Esophagus muscularis mucosa (tissue), 4 donors: Measurements from ENCODE around the gene WEE2. TPM values are rescaled to one million over a fixed set of nuclear protein-coding genes. Genes with fewer than 3 reads are reported as not detected.

ENCODE experiments used
- DNase-seq: peaks from one replicate; pipeline ENCODE4 v3.0.0-alpha.2; 2017; ENCODE audit errors: extremely low spot score
- H3K27ac ChIP-seq, 4 donors: fragments of 200-600 bp; sonication (generic); replicated peaks in 1 of 4; 1 replicate in 3 of 4; 2 replicates in 1 of 4; pipeline ENCODE4 v1.5.1; 2016 to 2019; ENCODE audit warnings: mild to moderate bottlenecking in 1 of 4
- H3K27me3 ChIP-seq, 4 donors: fragments of 200-600 bp; sonication (generic); one replicate each; pipeline versions ENCODE4 v1.5.1 to v1.6.0; 2016 to 2019
- H3K36me3 ChIP-seq, 4 donors: fragments of 200-600 bp; sonication (generic); one replicate each; pipeline ENCODE4 v1.5.1; 2016 to 2019
- H3K4me1 ChIP-seq, 4 donors: fragments of 200-600 bp; sonication (generic); one replicate each; pipeline ENCODE4 v1.5.1; 2016 to 2019
- H3K4me3 ChIP-seq, 4 donors: fragments of 200-600 bp; sonication (generic); 1 replicate in 2 of 4; 2 replicates in 2 of 4; pipeline ENCODE4 v1.5.1; 2016 to 2019; ENCODE audit warnings: mild to moderate bottlenecking in 4 of 4, moderate library complexity in 1 of 4
- H3K9me3 ChIP-seq, 4 donors: fragments of 200-600 bp; sonication (generic); 1 replicate in 3 of 4; 2 replicates in 1 of 4; pipeline ENCODE4 v1.5.1; 2016 to 2019
- EP300 ChIP-seq: sonication (generic); formaldehyde crosslinking; IDR thresholded peaks from one replicate; pipeline ENCODE4 v1.6.1; 2017; ENCODE audit warnings: antibody characterized with exemption
- POLR2A ChIP-seq: fragments of 450-650 bp; IDR thresholded peaks from one replicate; pipeline ENCODE4 v1.6.1; 2017; ENCODE audit warnings: antibody characterized with exemption, moderate library complexity, mild to moderate bottlenecking, low read depth
- POLR2AphosphoS5 ChIP-seq, 2 donors: sonication (generic); formaldehyde crosslinking; IDR thresholded peaks; one replicate each; pipeline ENCODE4 v1.6.1; 2017; ENCODE audit warnings: antibody characterized with exemption in 2 of 2
- WGBS: methylation state at CpG from one replicate; pipeline ENCODE4 v1.1.5; 2018; 5-methylcytosine and 5-hydroxymethylcytosine counted together
- intact Hi-C: fragments of 100-400 bp; cut with DNase I; formaldehyde crosslinking; loops from one replicate; pipeline ENCODE4 v1.15.1; 2023
- total RNA-seq, 4 donors: library from RNA; depleted of rRNA; stranded (reverse); fragments of >200 nt; gene quantifications; one replicate each; pipeline versions ENCODE4 v1.1.0 to v1.2.1, GENCODE V29; 2016
- TF ChIP-seq, protein P1 (sequence below), 3 experiments: fragments of 200-600 bp in 2 of 3; fragments of 450-650 bp in 1 of 3; sonication (generic) in 2 of 3; IDR thresholded peaks; one replicate each; pipeline ENCODE4 v1.5.1; 2017 to 2019; ENCODE audit warnings: antibody characterized with exemption in 3 of 3, mild to moderate bottlenecking in 2 of 3, moderate library complexity in 1 of 3

The WEE2 gene
- total RNA-seq, 4 donors from 2014 or later: not detected

DNA sequence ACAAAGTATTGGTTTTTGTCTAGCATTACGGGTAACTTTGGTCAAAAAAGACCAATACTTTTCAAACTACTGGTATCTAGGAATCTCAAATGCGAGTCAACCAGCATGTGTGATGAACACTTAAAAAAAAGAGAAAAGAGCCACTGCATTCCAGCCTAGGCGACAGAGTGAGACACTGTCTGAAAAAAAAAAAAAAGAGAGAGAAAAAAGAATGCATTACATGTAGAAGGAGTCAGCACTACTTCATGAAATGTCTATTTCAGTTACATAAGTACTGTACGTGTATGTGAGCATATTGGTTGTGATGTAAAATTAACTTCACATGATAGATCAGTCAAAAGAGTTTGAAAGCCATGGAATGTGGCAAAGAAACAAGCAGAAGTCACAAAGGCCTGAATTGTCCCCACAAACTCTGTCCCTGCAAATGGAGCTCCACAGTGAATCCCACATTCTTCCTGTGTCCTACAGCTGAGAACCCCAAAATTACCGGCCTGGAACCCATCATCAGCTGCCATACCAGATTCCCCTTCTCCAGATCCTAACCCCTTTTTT lies 7.8 kb upstream of the WEE2 start:
- TF ChIP-seq EP300: no peak
- peak overlapping the region; percentile 76 to 98 (median 90) for H3K4me3 ChIP-seq
- intact Hi-C loops: loop anchor here (5.0 kb wide), 1 partner anchor 37 kb away; the partner anchor contains the start of gene SSBP1
- H3K36me3 ChIP-seq: no peaks in the 10 kb centered on the region
- DNase-seq: no peak
- no peaks in the 10 kb centered on the region for H3K9me3 ChIP-seq
- H3K4me1 ChIP-seq: peaks cover 28 to 66% (median 55%) of the 10 kb centered on the region in 4 donors
- no peaks in the 10 kb centered on the region for H3K27me3 ChIP-seq
- peak overlapping the region; percentile 86 to 90 (median 89) for H3K27ac ChIP-seq
- WGBS: 65% methylated on average over 5 of the region's 5 CpGs

DNA sequence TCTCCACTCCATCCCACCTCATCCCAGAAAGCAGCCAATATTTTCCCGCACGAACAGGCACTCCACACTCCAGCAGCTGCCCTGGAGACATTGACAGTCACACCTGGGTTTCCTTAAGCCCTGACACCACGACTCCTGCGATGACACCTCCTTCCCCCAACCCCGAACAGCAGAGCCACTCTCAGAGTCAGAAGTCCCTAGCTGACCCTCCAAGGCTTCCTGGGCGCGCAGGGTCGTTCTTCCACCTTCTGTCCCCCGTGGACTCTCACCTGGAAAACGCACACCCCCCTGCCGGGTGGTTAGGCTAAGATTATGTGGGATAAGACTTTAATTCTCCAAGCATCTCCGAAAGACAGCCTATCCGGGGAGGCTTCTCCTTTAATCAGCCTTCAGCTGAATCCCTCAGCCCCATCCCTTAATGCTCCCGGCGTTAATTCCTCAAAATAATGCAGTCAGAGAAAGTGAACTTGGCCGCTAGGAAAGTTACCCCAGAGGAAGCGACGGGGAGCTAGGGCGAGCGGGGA lies 7.2 kb upstream of the WEE2 start:
- Histone ChIP-seq H3K27ac (peak overlapping the region; percentile 86 to 90 (median 89)), H3K36me3 (no peaks in the 10 kb centered on the region), H3K4me3 (peak overlapping the region; percentile 76 to 98 (median 90)), H3K4me1 (peaks cover 24 to 62% (median 51%) of the 10 kb centered on the region in 4 donors), H3K9me3 (no peaks in the 10 kb centered on the region), H3K27me3 (no peaks in the 10 kb centered on the region)
- TF ChIP-seq POLR2AphosphoS5 (IDR thresholded peaks at IDR 0.05) (no peak), POLR2A (no peak), EP300 (no peak)
- TF ChIP-seq, protein P1, sequence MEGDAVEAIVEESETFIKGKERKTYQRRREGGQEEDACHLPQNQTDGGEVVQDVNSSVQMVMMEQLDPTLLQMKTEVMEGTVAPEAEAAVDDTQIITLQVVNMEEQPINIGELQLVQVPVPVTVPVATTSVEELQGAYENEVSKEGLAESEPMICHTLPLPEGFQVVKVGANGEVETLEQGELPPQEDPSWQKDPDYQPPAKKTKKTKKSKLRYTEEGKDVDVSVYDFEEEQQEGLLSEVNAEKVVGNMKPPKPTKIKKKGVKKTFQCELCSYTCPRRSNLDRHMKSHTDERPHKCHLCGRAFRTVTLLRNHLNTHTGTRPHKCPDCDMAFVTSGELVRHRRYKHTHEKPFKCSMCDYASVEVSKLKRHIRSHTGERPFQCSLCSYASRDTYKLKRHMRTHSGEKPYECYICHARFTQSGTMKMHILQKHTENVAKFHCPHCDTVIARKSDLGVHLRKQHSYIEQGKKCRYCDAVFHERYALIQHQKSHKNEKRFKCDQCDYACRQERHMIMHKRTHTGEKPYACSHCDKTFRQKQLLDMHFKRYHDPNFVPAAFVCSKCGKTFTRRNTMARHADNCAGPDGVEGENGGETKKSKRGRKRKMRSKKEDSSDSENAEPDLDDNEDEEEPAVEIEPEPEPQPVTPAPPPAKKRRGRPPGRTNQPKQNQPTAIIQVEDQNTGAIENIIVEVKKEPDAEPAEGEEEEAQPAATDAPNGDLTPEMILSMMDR (IDR thresholded peaks at IDR 0.05): no peak
- whole genome bisulfite sequencing: 22% methylated on average over 11 of the region's 20 CpGs
- DNase-seq: no peak
- intact Hi-C loops: loop anchor here (5.0 kb wide), 1 partner anchor 36 kb away; the partner anchor contains the start of gene SSBP1

DNA sequence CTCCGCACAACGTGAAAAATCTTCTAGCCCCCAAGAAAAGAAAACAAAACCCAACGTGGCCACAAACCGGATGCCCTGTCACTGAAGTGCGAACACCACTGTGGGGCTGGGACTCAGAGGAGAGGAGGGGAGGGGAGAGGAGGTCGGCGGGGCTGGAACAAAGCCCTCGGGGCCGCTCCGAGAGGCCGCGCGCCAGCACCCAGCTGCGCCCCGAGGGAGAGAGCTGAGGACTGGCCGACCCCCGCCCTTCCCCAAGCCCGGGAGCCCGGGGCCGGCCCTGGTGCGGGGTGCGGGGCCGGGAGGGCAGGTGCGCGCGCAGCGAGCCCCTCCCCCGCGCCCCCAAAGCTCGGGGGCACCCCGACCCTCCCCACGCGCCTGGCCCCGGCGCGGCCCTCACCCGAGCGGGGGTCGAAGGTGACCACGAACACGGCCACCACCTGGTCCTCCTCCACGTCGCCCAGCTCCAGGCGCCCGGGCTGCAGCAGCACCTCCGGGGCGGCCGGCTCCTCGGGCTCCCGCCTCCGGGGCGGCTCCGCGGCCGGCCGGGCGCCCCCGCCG lies 6.6 kb upstream of the WEE2 start:
- H3K4me1 ChIP-seq: peaks cover 21 to 55% (median 45%) of the 10 kb centered on the region in 4 donors
- intact Hi-C loops: loop anchor here (5.0 kb wide), 1 partner anchor 36 kb away; the partner anchor contains the start of gene SSBP1
- WGBS: 0% methylated on average over 5 of the region's 59 CpGs
- peak overlapping the region; percentile 86 to 90 (median 89) for H3K27ac ChIP-seq
- no peaks in the 10 kb centered on the region for H3K36me3 ChIP-seq
- H3K9me3 ChIP-seq: no peaks in the 10 kb centered on the region
- H3K4me3 ChIP-seq: peak overlapping the region; percentile 76 to 98 (median 90)
- DNase-seq: no peak
- H3K27me3 ChIP-seq: no peaks in the 10 kb centered on the region
- TF ChIP-seq, protein P1 (IDR thresholded peaks at IDR 0.05): no peak
- TF ChIP-seq POLR2A (no peak), POLR2AphosphoS5 (IDR thresholded peaks at IDR 0.05) (no peak), EP300 (no peak)

DNA sequence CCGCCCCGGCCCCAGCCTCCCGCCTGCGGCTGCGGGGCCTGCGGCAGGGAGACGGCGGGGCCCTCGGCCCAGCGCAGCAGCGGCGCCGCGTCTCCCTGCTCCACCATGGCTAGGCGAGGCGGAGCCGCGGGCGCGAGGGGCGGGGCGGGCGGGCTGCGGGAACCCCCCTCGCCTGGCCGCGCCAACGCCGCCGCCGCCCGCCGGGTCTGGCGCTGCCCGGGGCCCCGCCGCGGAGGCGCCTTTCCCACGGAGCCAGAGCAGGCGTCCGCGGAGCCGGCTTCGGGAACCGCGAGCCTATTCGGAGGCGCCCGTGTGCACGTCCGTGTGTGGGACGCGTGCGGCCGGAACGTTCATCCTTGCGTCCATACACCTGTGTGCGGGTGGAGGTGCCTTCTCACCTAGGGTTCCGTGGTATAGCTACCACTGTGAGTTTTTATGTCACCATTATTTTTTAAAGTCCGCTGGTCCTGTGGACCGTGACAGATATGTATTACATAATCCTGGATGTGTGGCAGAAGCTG lies 6.0 kb upstream of the WEE2 start, which contains the start of gene DENND11:
Gene DENND11 (minus strand): TSS at position 120 of the 521 bp plus-strand sequence. CDS start 13 bp downstream, at position 107.
- DNase-seq: no peak
- H3K4me1 ChIP-seq: peaks cover 21 to 50% (median 41%) of the 10 kb centered on the region in 4 donors

More for the DNA sequence above, 6.0 kb upstream of the WEE2 start, which contains the start of gene DENND11:
- Histone ChIP-seq H3K4me3 (peak within 1 kb of the TSS; percentile 76 to 98 (median 90)), H3K27ac (peak within 1 kb of the TSS; percentile 86 to 90 (median 89)), H3K27me3 (no peaks in the 10 kb centered on the region), H3K36me3 (no peaks in the 10 kb centered on the region), H3K9me3 (no peaks in the 10 kb centered on the region)
- TF ChIP-seq EP300 (no peak), POLR2AphosphoS5 (IDR thresholded peaks at IDR 0.05) (no peak), POLR2A (no peak)
- TF ChIP-seq, protein P1 (IDR thresholded peaks at IDR 0.05): no peak
- intact Hi-C loops: loop anchor here (5.0 kb wide), 1 partner anchor 35 kb away; the partner anchor contains the start of gene SSBP1
- 0% methylated on average over 16 of the region's 62 CpGs for WGBS
